Lower leg skin (tissue), 3 donors: Measurements from ENCODE around the gene HS6ST3.

Experiments used
- CTCF ChIP-seq, 3 donors: fragments of 450-650 bp; IDR thresholded peaks; one replicate each; pipeline ENCODE4 v1.5.1; 2016; ENCODE audit warnings: antibody characterized with exemption in 3 of 3, mild to moderate bottlenecking in 3 of 3, moderate library complexity in 2 of 3
- POLR2A ChIP-seq, 2 donors: fragments of 450-650 bp; IDR thresholded peaks; one replicate each; pipeline ENCODE4 v1.6.1; 2016 to 2017; ENCODE audit warnings: antibody characterized with exemption in 2 of 2, mild to moderate bottlenecking in 1 of 2, moderate library complexity in 1 of 2

DNA sequence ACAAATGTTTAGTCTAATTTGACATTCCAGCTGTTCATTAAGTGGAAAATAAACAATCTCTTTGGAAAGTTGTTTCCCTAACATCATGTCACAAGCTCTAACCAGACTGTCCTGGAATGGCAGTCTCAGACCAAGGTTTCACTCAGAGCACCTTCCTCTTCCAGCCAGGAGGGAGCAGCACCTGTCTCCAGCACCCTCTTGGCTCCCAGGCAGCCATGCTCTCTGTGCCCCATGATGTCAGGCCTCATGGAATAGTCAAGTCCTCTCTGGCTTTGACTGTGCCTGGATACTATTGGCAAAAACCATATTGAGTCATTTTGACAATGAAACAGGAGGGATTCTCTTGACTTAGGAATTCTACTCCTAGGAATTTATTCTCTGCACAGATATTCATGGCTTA, 733.0 kb downstream of the HS6ST3 start:
- TF ChIP-seq CTCF (IDR thresholded peaks at IDR 0.05) (no peak), POLR2A (IDR thresholded peaks at IDR 0.05) (no peak)
